ENCODE results near the gene MRPS26.
"Not testable (repeated sequence)": the region's sequence is repeated elsewhere in the genome, so short reads cannot be mapped to it uniquely, and the experiment has no call there.

Gene MRPS26

GRCh38 chr20:3043322-3043721, 2.5 kb upstream of the MRPS26 start, which contains the start of gene GNRH2:
Gene GNRH2, plus strand, starts transcription at chr20:3043622. Its CDS starts 793 bp downstream, at chr20:3044415.
- DNase-seq = no peak

- no peak for DNase-seq
Measured at GRCh38 chr20:3044336-3044965, 1.4 kb upstream of the MRPS26 start.

- peak in 1 of 2 experiments; percentile 70 for DNase-seq
Measured at GRCh38 chr20:3045042-3045815, 623 bp upstream of the MRPS26 start.

GRCh38 chr20:3046677-3047462, 1.0 kb downstream of the MRPS26 start:
- peak; percentile 72 for DNase-seq

- DNase-seq = no peak
Measured at GRCh38 chr20:3047486-3048419, 1.9 kb downstream of the MRPS26 start.

GRCh38 chr20:3051385-3052019, 5.7 kb downstream of the MRPS26 start:
- DNase-seq = no peak

GRCh38 chr20:3059489-3059888, 13.6 kb downstream of the MRPS26 start:
- DNase-seq = no peak

- DNase-seq = not testable (repeated sequence)
Measured at GRCh38 chr20:3064119-3064518, 18.3 kb downstream of the MRPS26 start.

- no peak for DNase-seq
Measured at GRCh38 chr20:3067139-3068014, 21.5 kb downstream of the MRPS26 start.

- no peak for DNase-seq
Measured at GRCh38 chr20:3068075-3068474, 22.2 kb downstream of the MRPS26 start.

GRCh38 chr20:3068986-3069900, 23.4 kb downstream of the MRPS26 start:
- DNase-seq = peak; percentile 27 to 73

- no peak for DNase-seq
Measured at GRCh38 chr20:3070725-3071124, 24.9 kb downstream of the MRPS26 start.

- DNase-seq = no peak
Measured at GRCh38 chr20:3071266-3071609, 25.4 kb downstream of the MRPS26 start.

GRCh38 chr20:3071610-3072529, 26.0 kb downstream of the MRPS26 start, which contains the start of gene OXT:
Gene OXT, plus strand, starts transcription at chr20:3071620. Its CDS starts 36 bp downstream, at chr20:3071656.
- no peak for DNase-seq

GRCh38 chr20:3072530-3073250, 26.8 kb downstream of the MRPS26 start:
- DNase-seq = no peak

- DNase-seq = not testable (repeated sequence)
Measured at GRCh38 chr20:3073251-3073643, 27.4 kb downstream of the MRPS26 start.

GRCh38 chr20:3074812-3075211, 29.0 kb downstream of the MRPS26 start:
- DNase-seq = peak in 1 of 2 experiments; percentile 45

GRCh38 chr20:3075315-3075714, 29.5 kb downstream of the MRPS26 start:
- not testable (repeated sequence) for DNase-seq
